Coronary artery (tissue), 2 donors: Measurements from ENCODE around the gene IGFBP2.
A peak's percentile ranks its signal among the peaks of the same experiment; 100 is the strongest.

Experiments used
- DNase-seq: peaks from one replicate; pipeline ENCODE4 v3.0.0-alpha.2; 2017; ENCODE audit warnings: low spot score
- H3K27ac ChIP-seq, 2 donors: fragments of 200-600 bp; sonication (generic); one replicate each; pipeline ENCODE4 v1.5.1; 2016 to 2019
- H3K4me3 ChIP-seq: fragments of 200-600 bp; sonication (generic); 2 replicates; pipeline ENCODE4 v1.5.1; 2016; ENCODE audit warnings: mild to moderate bottlenecking, moderate library complexity
- TF ChIP-seq, protein P1 (sequence below): fragments of 200-600 bp; sonication (generic); IDR thresholded peaks from one replicate; pipeline ENCODE4 v1.5.1; 2019; ENCODE audit warnings: antibody characterized with exemption

The IGFBP2 gene

DNA sequence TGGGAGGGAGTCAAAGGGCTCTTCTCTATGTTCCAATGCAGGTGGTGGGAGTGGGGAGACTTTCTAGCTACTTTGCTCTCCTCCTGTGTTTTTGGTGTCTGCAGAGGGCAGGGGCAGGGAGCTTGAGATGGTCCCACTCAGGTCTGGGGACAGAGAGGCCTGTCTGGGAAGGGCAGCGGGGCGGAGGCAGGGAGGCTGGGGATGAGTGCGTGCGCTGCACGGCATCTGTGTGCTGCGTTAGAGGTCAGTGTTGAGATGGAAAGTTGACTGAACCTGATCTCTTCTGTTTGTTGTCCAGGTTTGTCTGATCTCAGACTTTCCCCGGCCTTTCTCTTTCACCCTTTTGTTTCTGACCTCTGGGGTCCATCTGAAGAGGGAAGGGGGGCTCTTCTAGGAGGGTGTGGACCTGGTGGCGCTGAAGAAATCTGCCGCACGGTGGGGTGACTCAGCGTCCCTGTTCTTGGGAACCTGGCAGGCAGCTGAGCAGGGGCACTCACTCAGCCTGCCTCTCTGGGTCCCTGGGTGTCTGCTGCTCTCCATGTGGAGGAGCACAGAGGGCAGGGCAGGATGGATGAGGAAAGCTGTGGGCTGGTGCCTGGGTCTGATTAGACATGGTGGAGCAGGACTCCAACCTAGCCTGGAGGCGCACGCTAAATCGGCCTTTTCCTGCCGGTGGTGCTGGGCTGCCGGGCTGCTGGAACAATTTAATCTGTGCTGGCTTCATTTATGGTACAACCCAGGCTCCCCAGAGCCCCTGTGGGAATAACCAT, 24.1 kb downstream of the IGFBP2 start:
- Histone ChIP-seq H3K4me3 (no peak overlapping the region), H3K27ac (peak overlapping the region; percentile 41 to 66)
- TF ChIP-seq, protein P1, sequence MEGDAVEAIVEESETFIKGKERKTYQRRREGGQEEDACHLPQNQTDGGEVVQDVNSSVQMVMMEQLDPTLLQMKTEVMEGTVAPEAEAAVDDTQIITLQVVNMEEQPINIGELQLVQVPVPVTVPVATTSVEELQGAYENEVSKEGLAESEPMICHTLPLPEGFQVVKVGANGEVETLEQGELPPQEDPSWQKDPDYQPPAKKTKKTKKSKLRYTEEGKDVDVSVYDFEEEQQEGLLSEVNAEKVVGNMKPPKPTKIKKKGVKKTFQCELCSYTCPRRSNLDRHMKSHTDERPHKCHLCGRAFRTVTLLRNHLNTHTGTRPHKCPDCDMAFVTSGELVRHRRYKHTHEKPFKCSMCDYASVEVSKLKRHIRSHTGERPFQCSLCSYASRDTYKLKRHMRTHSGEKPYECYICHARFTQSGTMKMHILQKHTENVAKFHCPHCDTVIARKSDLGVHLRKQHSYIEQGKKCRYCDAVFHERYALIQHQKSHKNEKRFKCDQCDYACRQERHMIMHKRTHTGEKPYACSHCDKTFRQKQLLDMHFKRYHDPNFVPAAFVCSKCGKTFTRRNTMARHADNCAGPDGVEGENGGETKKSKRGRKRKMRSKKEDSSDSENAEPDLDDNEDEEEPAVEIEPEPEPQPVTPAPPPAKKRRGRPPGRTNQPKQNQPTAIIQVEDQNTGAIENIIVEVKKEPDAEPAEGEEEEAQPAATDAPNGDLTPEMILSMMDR, result no peak
- no peak for DNase-seq

DNA sequence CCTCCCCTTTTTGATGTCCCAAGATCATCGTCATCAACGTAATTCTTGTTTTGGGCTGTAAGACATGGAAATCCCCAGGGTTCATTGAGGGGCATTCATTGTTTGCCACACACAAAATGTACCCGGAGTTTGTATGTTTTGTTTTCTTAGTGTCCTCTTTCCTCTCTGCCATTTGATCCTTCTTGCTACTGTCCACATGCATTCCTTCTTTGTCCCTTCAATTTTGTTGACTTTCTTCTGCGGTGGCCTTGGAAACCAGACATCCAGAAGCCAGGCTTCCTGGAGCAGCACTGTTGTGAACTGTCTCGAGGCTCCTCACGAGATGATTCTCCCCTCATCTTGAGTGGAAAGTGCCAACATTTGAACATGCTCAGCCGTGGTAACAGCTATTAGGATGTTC, 24.8 kb downstream of the IGFBP2 start:
- TF ChIP-seq, protein P1, result no peak
- no peak for DNase-seq
- H3K4me3 ChIP-seq, result no peak overlapping the region
- H3K27ac ChIP-seq, result no peak overlapping the region

DNA sequence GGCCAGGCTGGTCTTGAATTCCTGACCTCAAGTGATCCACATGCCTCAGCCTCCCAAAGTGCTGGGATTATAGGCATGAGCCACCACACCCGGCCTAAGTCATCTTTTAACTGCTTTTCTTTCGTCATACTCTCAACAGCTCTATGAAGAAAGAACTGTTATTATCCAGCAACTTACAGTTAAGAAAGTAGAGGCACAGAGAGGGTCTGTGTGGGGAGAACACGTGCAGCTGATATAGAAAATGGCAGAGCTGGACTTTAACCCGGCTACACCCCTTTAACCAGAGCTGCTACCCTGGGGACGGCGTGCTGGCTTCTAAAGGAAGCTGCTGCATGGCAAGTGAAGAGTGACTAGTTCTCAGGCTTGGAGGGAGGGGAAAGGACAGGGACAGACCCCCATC, 25.5 kb downstream of the IGFBP2 start:
- TF ChIP-seq, protein P1, result no peak
- no peak overlapping the region for H3K4me3 ChIP-seq
- no peak for DNase-seq
- peak overlapping the region in 1 of 2 donors; percentile 45 for H3K27ac ChIP-seq

DNA sequence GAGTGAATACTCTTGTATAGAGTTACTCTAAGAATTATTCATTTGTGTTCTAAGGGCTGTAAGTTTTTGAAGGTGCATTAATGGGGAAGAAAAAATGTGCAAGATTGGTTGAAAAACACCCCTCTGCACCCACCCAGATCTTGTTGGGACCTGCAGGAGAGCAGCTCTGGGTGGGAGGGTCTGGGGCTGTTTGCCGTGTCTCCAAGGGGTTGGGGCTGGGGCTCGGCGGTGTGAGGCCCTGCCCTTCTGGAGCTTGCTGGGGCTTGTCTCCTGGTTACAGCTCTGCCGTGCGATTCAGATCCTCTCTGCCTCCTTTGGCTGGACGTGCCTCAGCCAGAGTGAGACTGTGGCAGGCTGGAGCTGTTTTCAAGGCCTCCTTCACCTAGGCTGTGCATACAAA, 26.1 kb downstream of the IGFBP2 start:
- Histone ChIP-seq H3K27ac (no peak overlapping the region), H3K4me3 (no peak overlapping the region)
- TF ChIP-seq, protein P1, result no peak
- no peak for DNase-seq

DNA sequence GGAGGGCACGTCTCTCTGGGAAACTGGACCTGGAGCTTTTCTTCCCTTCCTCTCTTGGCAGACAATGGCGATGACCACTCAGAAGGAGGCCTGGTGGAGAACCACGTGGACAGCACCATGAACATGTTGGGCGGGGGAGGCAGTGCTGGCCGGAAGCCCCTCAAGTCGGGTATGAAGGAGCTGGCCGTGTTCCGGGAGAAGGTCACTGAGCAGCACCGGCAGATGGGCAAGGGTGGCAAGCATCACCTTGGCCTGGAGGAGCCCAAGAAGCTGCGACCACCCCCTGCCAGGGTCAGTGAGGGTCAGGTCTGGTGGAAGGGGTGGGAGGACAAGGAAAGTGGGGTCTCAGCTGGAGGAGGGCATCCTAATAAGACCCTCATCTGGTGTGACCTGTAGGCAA, 27.3 kb downstream of the IGFBP2 start:
- DNase-seq, result no peak
- H3K4me3 ChIP-seq, result no peak overlapping the region
- no peak overlapping the region for H3K27ac ChIP-seq
- TF ChIP-seq, protein P1, result no peak

DNA sequence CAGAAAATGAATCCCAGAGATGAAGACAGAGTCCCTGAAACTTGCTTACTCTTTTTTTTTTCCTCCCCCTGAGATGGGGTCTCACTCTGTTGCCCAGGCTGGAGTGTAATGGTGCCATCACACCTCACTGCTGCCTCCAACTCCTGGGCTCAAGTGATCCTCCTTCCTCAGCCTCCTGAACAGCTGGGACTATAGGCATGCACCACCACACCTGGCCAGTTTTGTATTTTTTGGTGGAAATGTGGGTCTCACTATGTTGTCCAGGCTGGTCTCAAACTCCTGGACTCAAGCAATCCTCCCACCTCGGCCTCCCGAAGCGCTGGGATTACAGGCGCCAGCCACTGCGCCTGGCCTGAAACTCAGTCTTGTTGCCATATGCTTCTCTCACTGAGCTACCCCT, 27.8 kb downstream of the IGFBP2 start:
- no peak overlapping the region for H3K27ac ChIP-seq
- no peak overlapping the region for H3K4me3 ChIP-seq
- TF ChIP-seq, protein P1, result no peak
- DNase-seq, result no peak

DNA sequence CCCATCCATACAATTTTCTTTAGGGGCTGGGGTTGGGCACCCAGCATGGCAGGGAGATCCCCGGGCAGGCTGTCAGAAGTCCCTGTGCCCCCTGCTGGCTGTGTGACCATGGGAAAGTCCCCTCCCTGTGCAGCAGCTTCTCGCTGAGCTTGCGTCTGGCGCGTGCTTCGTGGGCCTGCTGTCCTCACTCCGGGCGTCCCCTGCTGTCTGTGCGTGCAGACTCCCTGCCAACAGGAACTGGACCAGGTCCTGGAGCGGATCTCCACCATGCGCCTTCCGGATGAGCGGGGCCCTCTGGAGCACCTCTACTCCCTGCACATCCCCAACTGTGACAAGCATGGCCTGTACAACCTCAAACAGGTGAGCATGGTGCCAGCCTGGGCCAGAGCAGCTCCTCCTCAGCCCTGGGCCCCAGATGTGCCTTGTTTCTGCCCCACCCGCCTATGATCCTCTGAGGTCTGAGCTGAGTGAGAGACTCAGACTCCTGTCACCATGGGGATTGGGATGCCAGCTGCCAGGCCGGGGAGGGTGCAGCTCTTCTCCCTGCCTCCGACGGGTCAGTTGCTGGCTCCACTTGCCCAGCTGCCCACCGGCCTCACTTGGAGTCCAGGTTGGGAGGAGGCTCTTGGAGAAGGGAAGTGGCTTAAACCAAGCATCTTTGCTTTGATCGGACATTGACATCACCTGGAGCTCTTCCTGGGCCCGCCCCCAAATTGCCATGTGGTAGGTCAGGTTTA, 28.6 kb downstream of the IGFBP2 start:
- Histone ChIP-seq H3K4me3 (no peak overlapping the region), H3K27ac (no peak overlapping the region)
- TF ChIP-seq, protein P1, result no peak
- DNase-seq, result no peak
